HG03571 (cell line): ENCODE results near the gene DIP2A.
"Not testable (repeated sequence)": the region's sequence is repeated elsewhere in the genome, so short reads cannot be mapped to it uniquely, and the experiment has no call there.

Experiments
- ATAC-seq: cut with Tn5 transposase; IDR thresholded peaks from one replicate; pipeline ENCODE4 v1.9.1; 2021; ENCODE audit not compliant: unreplicated experiment

The DIP2A gene

GRCh38 chr21:46553993-46554392 lies 95.3 kb downstream of the DIP2A start:
- no peak for ATAC-seq

GRCh38 chr21:46554431-46555224 lies 95.9 kb downstream of the DIP2A start:
- ATAC-seq: no peak

GRCh38 chr21:46555225-46555617 lies 96.5 kb downstream of the DIP2A start:
- no peak for ATAC-seq

DNA sequence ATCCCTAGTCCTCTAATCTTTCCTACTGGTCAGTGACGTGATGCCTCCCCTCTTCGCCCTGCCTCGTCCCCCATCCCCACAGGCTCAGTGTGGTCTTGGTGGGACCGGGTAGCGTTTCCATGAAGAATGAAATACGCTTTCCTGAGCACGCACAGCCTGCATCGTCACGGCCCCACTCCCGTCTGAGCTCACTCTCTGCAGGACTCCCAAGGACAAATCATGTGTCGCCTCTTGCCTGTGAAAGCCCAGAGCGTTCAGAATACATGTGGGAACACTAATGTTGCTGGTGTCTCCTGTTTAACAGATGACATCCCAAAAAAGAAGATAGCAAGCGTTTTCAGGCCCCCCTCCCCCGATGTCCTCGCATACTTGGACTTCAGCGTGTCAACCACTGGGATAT lies 97.0 kb downstream of the DIP2A start:
- no peak for ATAC-seq

DNA sequence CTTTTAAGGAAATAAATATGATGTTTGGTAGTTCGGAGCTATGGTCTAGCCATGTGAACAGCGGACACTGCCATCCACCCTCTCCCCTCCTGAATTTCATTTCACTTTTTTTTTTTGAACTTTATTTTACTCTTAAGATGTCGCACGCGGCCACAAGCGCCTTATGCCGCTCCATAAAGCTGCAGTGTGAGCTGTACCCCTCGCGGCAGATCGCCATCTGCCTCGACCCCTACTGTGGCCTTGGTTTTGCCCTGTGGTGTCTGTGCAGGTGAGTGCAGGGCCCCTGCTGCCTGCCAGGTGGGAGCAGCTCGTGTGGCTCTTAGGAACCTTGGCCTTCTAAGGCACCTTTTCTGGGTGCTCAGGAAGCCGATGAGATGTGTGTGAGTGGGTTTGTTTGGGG lies 98.1 kb downstream of the DIP2A start:
- no peak for ATAC-seq

- ATAC-seq: no peak
Measured at GRCh38 chr21:46557469-46557868, 98.8 kb downstream of the DIP2A start.

DNA sequence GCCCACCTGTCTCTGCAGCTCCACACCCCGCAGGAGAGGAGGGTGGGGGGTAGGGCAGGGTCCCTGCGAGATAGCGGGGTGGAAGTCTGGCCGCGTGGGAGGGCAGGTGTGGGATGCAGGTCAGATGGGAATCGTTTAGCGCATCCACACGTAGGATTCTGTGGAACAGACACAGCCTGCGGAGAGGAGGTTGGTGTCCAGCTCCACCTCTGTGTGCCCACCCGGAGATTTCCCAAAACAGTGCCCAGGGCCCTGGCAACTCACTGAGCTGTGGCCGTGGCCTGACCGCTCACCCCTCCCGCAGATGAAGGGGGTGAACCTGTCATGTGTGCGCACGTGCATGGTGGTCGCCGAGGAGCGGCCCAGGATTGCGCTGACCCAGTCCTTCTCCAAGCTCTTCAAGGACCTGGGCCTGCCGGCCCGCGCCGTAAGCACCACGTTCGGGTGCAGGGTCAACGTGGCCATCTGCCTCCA lies 99.3 kb downstream of the DIP2A start:
- no peak for ATAC-seq

DNA sequence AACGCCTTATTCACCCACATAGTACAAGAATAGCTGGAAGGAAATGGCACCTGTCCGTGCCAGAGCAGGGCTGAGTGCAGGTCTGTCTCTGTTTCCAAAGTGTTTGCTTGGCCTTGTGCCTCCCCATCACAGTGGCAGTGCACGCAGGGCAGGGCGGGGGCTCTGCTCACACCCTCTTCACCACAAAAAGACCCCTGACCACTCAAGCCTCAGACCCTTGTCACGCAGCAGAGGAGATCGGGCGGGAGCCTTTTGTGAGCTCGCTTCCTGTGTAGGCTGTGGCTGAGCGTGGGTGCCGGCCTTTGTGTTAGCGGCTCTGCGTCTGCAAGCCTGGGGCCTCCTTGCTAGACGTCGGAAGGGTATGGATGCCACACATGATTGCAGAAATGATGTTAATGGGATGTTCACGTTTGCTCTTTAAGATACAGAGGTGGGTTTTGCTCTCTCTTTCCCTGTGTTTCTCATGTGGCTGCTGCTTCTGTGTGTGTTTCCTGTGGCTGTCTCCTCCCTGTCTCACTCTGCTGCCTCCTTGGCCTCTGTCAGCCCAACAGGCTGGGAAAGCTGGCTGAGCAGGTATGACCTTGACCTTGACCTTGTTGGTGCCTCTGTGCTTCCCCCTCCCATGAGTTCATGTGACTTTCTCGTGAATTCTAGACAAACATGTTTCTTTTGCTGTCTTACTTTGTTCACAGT lies 100.7 kb downstream of the DIP2A start:
- no peak for ATAC-seq

DNA sequence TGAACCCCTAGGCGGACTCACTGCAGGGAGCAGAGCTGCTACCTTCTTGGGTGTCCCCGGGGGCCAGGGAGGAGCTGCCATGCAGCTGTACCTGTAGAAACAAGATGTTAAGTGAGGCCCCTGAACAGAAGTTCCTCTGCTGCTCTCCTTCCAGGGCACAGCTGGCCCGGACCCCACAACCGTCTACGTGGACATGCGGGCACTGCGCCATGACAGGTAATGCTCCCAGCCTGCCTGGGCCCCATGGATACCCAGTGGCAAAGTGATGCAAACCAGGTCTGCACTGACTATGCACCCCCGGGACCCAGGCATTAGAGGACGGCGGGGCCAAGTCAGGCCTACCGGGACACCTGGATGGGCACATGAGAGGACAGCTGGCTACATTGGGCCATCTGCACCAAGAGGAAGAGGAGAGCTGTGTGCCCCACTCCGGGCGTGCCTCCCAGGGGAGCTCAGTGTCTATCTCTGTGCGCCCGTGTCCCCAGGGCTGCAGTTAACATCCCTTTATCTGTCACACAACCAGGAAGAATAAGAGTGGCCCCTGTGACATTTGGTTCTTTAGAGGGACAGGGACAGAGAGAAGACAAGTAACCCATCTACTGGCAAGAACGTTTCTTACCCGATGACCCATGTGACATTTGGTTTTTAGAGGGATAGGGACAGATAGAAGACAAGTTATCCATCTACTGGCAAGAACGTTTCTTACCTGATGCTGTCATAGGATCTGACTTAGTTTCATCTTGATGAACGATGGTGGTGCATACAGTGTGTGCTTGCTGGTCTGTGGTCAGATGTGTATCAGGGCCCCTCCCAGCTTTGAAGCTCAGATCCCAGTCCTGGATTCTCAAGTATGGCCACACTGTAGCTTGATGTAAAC lies 102.1 kb downstream of the DIP2A start:
- ATAC-seq: no peak

GRCh38 chr21:46561445-46562090 lies 102.9 kb downstream of the DIP2A start:
- no peak for ATAC-seq

- no peak for ATAC-seq
Measured at GRCh38 chr21:46562472-46562871, 103.8 kb downstream of the DIP2A start.

GRCh38 chr21:46562964-46563607 lies 104.4 kb downstream of the DIP2A start:
- ATAC-seq: no peak

DNA sequence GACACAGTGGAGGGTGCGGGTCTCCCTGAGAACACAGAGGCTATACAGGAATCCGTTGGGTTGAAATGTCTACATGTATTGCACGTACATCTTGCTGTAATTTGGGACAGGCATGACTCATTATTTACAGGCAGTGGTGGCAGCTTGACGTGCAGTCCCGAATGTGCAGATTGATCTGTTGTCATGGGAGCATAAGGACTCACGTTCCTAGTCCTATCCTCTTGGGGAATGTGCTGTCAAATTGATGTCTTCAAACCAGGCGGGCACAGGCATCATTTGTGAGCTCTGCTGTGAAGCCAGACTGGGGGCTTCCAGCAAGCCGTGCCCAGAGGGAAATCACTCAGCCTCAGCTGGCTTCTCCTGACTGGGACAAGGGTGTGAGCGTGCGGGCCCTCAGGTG lies 105.7 kb downstream of the DIP2A start:
- ATAC-seq: no peak

DNA sequence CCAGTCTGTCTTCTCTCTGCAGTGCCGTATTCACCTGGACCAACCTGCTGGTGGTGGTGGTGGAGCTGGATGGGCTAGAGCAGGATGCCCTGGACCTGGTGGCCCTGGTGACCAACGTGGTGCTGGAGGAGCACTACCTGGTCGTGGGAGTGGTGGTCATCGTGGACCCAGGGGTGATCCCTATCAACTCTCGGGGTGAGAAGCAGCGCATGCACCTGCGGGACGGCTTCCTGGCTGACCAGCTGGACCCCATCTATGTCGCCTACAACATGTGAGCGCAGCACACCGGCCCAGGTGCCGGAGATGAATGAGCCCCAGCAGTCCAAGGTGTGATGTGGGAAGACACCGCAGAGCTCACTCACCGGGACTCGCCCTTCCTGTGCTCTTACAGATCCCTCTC lies 108.7 kb downstream of the DIP2A start:
- ATAC-seq: no peak

DNA sequence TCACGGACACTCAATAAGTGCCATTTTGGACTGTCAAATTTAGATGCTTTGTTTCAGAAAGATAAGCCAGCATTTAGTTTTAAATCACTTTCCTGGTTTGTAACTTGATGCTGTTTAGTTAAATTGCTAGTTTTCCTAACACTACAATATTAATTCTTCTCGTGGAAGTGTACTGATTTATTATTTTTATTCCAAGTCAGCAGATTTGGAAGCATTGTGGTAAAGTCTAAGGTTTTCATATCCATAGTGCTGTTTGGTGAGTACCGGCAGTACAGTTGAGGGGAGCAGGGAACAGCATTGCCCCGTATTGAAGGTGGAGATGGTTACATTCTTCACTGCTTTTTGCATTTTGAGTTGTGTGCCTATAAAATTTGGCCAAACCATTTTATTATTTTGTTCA lies 109.9 kb downstream of the DIP2A start:
- no peak for ATAC-seq

DNA sequence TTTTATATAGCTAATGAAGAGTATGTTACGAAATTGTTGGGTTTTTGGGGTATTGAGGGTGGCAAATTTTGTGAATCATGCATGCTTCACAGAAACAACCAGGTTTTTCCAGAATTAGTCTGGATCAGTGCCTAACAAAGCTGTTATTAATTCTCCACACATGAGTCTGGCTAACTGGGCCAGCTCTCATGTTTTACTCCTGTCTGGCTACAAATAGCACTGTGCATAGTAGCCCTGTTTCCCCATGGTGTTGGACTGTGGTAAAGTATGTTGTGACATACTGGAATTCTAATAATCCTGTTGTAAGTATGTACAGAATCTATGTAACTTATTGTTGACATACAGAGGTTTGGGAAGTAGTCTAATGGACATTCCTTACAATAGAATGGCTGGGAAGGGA lies 110.4 kb downstream of the DIP2A start:
- no peak for ATAC-seq

DNA sequence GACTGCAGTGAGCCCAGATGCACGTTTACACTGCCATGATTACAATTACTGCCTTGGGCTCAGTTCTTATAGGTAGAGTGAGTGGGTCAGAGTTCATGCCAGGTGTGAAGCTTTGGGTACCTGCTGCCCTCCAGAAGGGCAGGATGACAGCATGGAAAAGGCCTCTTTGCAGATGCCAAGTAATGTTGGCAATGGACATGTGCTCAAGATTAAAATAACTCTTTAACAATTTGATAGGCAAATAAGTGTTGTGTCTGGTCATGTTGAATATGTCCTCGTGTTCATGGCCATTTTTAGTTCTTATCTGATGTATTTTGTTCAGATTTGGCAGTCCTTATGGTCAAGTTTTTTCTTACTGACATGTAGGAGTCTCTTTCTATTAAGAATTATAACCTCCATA lies 111.4 kb downstream of the DIP2A start:
- ATAC-seq: no peak

DNA sequence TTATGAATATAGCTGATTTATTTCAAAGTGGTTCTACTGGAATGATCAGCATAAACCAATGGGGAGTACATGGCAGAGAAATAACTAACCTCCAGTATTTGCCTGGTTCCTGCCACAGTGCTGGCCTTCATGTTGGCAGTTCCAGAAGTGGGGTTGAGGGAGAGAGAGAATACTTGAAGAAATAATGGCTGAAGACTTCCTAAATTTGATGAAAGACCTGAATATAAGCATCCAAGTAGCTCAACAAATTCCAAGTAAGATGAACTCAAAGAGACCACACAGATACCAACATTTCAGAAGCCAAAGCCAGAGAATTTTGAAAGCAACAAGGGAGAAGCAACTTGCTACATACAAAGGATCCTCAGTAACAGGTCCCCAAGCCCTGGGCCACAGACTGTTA lies 111.9 kb downstream of the DIP2A start:
- ATAC-seq: no peak

- no peak for ATAC-seq
Measured at GRCh38 chr21:46572850-46573249, 114.2 kb downstream of the DIP2A start.

DNA sequence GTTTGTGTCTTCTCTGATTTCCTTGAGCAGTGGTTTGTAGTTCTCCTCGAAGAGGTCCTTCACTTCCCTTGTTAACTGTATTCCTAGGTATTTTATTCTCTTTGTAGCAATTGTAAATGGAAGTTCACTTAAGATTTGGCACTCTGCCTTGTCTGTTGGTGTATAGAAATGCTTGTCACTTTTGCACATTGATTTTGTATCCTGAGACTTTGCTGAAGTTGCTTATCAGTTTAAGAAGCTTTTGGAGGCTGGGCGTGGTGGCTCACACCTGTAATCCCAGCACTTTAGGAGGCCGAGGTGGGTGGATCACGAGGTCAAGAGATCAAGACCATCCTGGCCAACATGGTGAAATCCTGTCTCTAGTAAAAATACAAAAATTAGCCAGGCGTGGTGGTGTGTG lies 119.1 kb downstream of the DIP2A start:
- not testable (repeated sequence) for ATAC-seq

GRCh38 chr21:46579394-46579793 lies 120.7 kb downstream of the DIP2A start:
- ATAC-seq: not testable (repeated sequence)
